Mononuclear cell (primary cell): ENCODE measurements around the gene ZNF180. TPM values are rescaled to one million over a fixed set of nuclear protein-coding genes. Genes with fewer than 3 reads are reported as not detected.
"Not testable (repeated sequence)": the region's sequence is repeated elsewhere in the genome, so short reads cannot be mapped to it uniquely, and the experiment has no call there.

ENCODE experiments used
- H3K27me3 ChIP-seq: 2 replicates; pipeline ENCODE4 v1.6.0; 2011; ENCODE audit warnings: low read length, control low read depth; ENCODE audit not compliant: insufficient read depth
- H3K4me1 ChIP-seq: 2 replicates; pipeline ENCODE4 v1.5.1; 2011; ENCODE audit warnings: mild to moderate bottlenecking, low read length, control low read depth; ENCODE audit not compliant: insufficient read depth
- H3K4me3 ChIP-seq: 2 replicates; pipeline ENCODE4 v1.5.1; 2011; ENCODE audit warnings: mild to moderate bottlenecking, low read length, moderate library complexity
- H3K9me3 ChIP-seq: 2 replicates; pipeline ENCODE4 v1.5.1; 2011; ENCODE audit warnings: low read depth, mild to moderate bottlenecking, control low read depth, low read length
- total RNA-seq: library from RNA; depleted of rRNA; stranded (reverse); fragments of >200 nt; gene quantifications from one replicate; pipeline ENCODE4 v1.2.3, GENCODE V29; 2012

Gene ZNF180
- total RNA-seq, 1 donor: 8.6 TPM

DNA sequence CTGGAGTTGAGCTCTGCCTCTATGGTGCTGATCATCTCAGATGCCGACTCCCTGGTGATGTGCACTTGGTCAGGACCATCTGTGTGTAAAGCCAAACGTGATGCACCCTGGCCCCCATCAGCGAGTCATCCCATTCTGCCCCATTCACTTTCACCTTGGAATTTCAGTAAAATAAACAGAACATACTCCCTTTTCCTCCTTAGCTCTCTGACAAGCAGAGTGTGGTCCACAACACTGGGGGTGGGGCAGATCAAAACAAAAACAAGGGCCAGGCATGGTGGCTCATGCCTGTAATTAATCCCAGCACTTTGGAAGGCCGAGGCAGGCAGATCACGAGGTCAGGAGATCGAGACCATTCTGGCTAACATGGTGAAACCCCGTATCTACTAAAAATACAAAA lies 16.8 kb upstream of the ZNF180 start:
- Histone ChIP-seq H3K4me1 (no peaks in the 10 kb centered on the region), H3K9me3 (no peaks in the 10 kb centered on the region), H3K4me3 (no peak overlapping the region), H3K27me3 (no peaks in the 10 kb centered on the region)

DNA sequence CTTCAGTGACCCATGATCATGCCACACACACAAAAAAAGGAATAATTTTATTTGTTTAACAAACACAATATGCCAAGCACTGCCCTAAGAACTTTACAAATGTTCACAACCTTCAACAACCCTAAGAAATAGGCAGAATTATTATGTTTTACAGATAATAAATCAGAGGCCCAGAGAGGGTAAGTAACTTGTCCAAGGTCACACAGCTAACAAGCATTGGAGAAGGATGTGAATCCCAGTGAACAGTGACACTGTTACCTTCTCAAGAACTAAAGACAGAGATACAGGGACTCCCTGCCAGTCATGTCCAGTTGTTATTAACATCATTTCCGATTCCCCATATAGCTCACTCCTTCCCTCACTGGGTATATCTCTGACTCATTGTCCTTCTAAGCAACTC lies 15.6 kb upstream of the ZNF180 start:
- H3K4me3 ChIP-seq: no peak overlapping the region
- H3K27me3 ChIP-seq: no peaks in the 10 kb centered on the region
- no peaks in the 10 kb centered on the region for H3K9me3 ChIP-seq
- H3K4me1 ChIP-seq: no peaks in the 10 kb centered on the region

DNA sequence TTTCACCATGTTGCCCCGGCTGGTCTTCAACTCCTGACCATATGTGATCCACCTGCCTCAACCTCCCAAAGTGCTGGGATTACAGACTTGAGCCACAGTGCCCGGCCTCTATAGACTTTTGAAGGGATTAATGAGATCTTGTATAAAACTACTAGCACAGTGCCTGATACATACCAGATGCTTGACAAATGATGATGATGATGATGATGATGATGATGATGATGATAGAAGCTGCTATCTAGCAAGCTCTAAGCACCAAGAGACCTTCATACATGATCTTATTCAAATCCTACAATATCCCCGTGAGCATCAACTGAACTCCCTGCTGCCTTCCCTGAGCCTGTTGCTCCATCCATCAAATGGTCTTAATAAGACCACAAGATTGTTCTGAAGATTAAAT lies 14.7 kb upstream of the ZNF180 start:
- no peaks in the 10 kb centered on the region for H3K27me3 ChIP-seq
- H3K4me3 ChIP-seq: no peak overlapping the region
- no peaks in the 10 kb centered on the region for H3K4me1 ChIP-seq
- no peaks in the 10 kb centered on the region for H3K9me3 ChIP-seq

GRCh38 chr19:44512326-44513298 lies 12.3 kb upstream of the ZNF180 start:
- Histone ChIP-seq H3K27me3 (peaks cover 2% of the 10 kb centered on the region), H3K4me3 (no peak overlapping the region), H3K4me1 (no peaks in the 10 kb centered on the region), H3K9me3 (no peaks in the 10 kb centered on the region)

GRCh38 chr19:44509478-44509877 lies 9.2 kb upstream of the ZNF180 start:
- Histone ChIP-seq H3K9me3 (no peaks in the 10 kb centered on the region), H3K4me1 (no peaks in the 10 kb centered on the region), H3K4me3 (no peak overlapping the region), H3K27me3 (peaks cover 9% of the 10 kb centered on the region)

DNA sequence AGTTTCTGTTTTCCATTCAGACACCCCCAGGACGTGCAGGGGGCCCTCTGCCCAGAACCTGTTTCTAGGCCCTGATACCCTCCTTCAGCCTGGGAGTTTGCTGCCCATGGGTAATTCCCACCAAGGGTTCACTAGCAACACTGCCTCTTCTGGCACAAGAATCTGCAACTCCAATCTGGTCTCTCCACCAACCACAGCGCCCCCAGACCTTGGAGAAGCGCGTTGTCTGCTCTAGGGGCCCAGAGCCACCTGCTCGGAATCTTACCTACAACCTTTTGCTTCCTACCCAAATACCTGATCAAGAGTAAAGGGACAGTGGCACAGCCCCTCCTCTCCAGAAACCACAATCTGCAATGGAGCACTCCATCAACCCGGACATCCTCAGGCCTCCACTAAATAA lies 763 bp downstream of the ZNF180 start:
- peaks cover 17% of the 10 kb centered on the region for H3K9me3 ChIP-seq
- peaks cover 20% of the 10 kb centered on the region for H3K4me1 ChIP-seq
- H3K4me3 ChIP-seq: peak overlapping the region; percentile 95
- no peaks in the 10 kb centered on the region for H3K27me3 ChIP-seq

DNA sequence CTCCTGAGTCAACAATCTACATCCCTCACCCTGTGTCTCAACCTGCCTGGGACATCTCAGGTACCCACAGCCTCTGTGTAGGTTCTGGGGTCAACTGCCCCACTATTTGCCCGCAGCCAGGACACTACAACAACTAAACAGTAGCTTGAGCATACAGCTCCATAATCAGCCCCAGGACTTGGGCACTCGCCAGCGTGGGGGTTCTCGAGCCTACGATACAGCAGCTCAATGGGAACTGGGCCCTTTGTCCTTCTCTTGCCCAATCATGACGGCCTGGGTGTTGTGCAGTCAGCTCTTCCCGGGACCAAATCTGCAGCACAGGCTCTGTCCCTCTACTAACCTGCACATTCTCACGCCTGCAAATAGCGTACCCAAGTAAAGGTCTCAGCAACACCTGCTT lies 1.3 kb downstream of the ZNF180 start:
- no peaks in the 10 kb centered on the region for H3K27me3 ChIP-seq
- H3K9me3 ChIP-seq: peaks cover 22% of the 10 kb centered on the region
- H3K4me1 ChIP-seq: peaks cover 20% of the 10 kb centered on the region
- H3K4me3 ChIP-seq: no peak overlapping the region

GRCh38 chr19:44496711-44497110 lies 3.6 kb downstream of the ZNF180 start:
- H3K9me3 ChIP-seq: peaks cover 45% of the 10 kb centered on the region
- H3K4me1 ChIP-seq: peaks cover 20% of the 10 kb centered on the region
- no peaks in the 10 kb centered on the region for H3K27me3 ChIP-seq
- no peak overlapping the region for H3K4me3 ChIP-seq

GRCh38 chr19:44476559-44477408 lies 23.5 kb downstream of the ZNF180 start:
- Histone ChIP-seq H3K27me3 (no peaks in the 10 kb centered on the region), H3K9me3 (peaks cover 100% of the 10 kb centered on the region), H3K4me3 (no peak overlapping the region), H3K4me1 (no peaks in the 10 kb centered on the region)

GRCh38 chr19:44468730-44469129 lies 31.6 kb downstream of the ZNF180 start:
- not testable (repeated sequence) for H3K27me3 ChIP-seq, H3K4me3 ChIP-seq

GRCh38 chr19:44462600-44463286 lies 37.6 kb downstream of the ZNF180 start:
- H3K4me1 ChIP-seq, H3K4me3 ChIP-seq, H3K27me3 ChIP-seq: not testable (repeated sequence)
- H3K9me3 ChIP-seq: peaks cover 43% of the 10 kb centered on the region

More at GRCh38 chr19:44468730-44469129, 31.6 kb downstream of the ZNF180 start:
- H3K9me3 ChIP-seq: peaks cover 90% of the 10 kb centered on the region
- H3K4me1 ChIP-seq: not testable (repeated sequence)

- H3K9me3 ChIP-seq: peaks cover 11% of the 10 kb centered on the region
- not testable (repeated sequence) for H3K27me3 ChIP-seq, H3K4me3 ChIP-seq, H3K4me1 ChIP-seq
Observed at GRCh38 chr19:44456016-44456415, 44.3 kb downstream of the ZNF180 start.

DNA sequence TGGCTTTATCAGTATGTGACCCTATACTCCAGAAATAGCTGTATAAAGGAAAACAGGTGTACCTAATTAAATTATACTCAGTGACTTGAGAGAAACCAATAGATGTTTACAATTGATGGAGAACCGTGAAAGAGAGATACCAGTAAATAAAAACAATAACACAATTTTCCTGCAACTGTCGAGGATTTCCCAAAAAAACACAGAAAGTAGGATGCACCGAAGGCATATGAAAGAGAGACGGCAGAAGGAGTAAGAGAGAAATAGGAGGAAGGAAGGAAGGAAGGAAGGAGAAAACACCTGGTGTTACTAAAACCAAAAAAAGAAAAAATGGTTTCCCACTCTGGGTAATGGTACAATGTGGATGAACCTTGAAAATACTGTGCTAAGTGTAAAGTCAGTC lies 45.2 kb downstream of the ZNF180 start:
- no peaks in the 10 kb centered on the region for H3K4me1 ChIP-seq
- peaks cover 11% of the 10 kb centered on the region for H3K9me3 ChIP-seq
- H3K27me3 ChIP-seq: no peaks in the 10 kb centered on the region
- no peak overlapping the region for H3K4me3 ChIP-seq

DNA sequence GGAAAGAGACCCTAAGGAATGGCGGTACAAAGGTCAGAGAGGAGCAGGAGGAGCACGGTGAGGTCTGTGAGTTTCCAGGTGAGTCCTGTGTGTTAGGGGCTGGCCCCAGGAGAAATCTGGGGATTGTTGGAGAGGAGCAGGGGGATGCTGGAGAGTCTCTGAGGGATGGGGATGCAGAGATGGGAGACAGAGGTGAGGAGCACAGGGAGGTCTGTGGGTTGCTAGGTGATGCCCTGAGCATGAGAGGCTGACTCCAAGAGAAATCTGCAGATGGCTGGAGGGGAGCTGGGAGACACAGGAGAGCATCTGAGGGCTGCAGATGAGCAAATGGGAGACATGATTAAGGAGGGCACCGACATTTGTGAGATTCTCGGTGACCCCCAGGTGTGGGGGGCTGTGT lies 48.0 kb downstream of the ZNF180 start:
- H3K27me3 ChIP-seq: no peaks in the 10 kb centered on the region
- peaks cover 25% of the 10 kb centered on the region for H3K9me3 ChIP-seq
- H3K4me3 ChIP-seq: no peak overlapping the region
- H3K4me1 ChIP-seq: peaks cover 8% of the 10 kb centered on the region

DNA sequence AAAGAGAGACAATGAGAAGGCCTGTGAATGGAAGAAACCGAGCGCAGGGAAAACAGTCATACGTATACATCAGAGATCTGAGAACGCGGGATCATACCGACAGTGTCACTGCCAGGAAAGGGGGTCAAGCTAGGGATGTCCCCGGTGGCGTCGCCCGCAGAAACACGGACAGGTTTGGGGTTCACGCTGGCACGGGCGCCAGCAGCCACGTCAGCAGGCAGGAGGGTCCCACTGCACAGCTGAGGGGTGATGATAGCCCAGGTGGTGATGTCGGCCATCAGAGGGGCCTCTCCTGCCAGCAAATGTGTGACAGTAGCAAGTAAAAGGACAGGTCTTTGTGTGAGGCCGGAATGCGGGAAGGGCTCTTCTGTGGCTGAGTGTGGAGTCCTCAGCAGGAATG lies 48.6 kb downstream of the ZNF180 start:
- Histone ChIP-seq H3K27me3 (no peaks in the 10 kb centered on the region), H3K9me3 (peaks cover 26% of the 10 kb centered on the region), H3K4me3 (no peak overlapping the region), H3K4me1 (peaks cover 8% of the 10 kb centered on the region)
